Measurements from ENCODE around the gene ASTN2.

- no peak for TF ChIP-seq CHD4 (IDR thresholded peaks at IDR 0.05; ENCODE audit: insufficient read depth, insufficient replicate concordance, low read depth, low read length, poor library complexity, severe bottlenecking)
- no peak for TF ChIP-seq POLR2AphosphoS5 (IDR thresholded peaks at IDR 0.05; ENCODE audit: control insufficient read depth, insufficient read depth, low read depth, low read length)
- TF ChIP-seq, protein P1, sequence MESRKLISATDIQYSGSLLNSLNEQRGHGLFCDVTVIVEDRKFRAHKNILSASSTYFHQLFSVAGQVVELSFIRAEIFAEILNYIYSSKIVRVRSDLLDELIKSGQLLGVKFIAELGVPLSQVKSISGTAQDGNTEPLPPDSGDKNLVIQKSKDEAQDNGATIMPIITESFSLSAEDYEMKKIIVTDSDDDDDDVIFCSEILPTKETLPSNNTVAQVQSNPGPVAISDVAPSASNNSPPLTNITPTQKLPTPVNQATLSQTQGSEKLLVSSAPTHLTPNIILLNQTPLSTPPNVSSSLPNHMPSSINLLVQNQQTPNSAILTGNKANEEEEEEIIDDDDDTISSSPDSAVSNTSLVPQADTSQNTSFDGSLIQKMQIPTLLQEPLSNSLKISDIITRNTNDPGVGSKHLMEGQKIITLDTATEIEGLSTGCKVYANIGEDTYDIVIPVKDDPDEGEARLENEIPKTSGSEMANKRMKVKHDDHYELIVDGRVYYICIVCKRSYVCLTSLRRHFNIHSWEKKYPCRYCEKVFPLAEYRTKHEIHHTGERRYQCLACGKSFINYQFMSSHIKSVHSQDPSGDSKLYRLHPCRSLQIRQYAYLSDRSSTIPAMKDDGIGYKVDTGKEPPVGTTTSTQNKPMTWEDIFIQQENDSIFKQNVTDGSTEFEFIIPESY (CRISPR knock-in tag; IDR thresholded peaks at IDR 0.05) = no peak
- TF ChIP-seq U2AF1 (optimal IDR thresholded peaks at IDR 0.05; ENCODE audit: low read depth, low read length) = no peak
- TF ChIP-seq, protein P2, sequence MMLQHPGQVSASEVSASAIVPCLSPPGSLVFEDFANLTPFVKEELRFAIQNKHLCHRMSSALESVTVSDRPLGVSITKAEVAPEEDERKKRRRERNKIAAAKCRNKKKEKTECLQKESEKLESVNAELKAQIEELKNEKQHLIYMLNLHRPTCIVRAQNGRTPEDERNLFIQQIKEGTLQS (IDR thresholded peaks at IDR 0.05) = no peak
- TF ChIP-seq, protein P2 (CRISPR knock-in tag; conservative IDR thresholded peaks at IDR 0.05) = no peak
- TF ChIP-seq ZC3H4 (CRISPR knock-in tag; IDR thresholded peaks at IDR 0.05; ENCODE audit: borderline replicate concordance) = no peak
- no peak for TF ChIP-seq CTCF (IDR thresholded peaks at IDR 0.05 in 2 of 3, conservative IDR thresholded peaks at IDR 0.05 in 1 of 3; ENCODE audit: insufficient read depth in 2 of 3, low read depth in 1 of 3, low read length in 3 of 3)
- no peak for TF ChIP-seq HCFC1 (IDR thresholded peaks at IDR 0.05; ENCODE audit: low read depth, low read length)
Observed at GRCh38 chr9:116966199-116966598, 448.7 kb downstream of the ASTN2 start.

Measured in K562 (cell line).